Natural killer cell (primary cell): Measurements from ENCODE around the gene HSPA1A. TPM values are rescaled to one million over a fixed set of nuclear protein-coding genes. Genes with fewer than 3 reads are reported as not detected.
"Not testable (repeated sequence)": the region's sequence is repeated elsewhere in the genome, so short reads cannot be mapped to it uniquely, and the experiment has no call there.

ENCODE experiments used
- ATAC-seq, 3 donors: fragments of 150-1000 bp in 2 of 3; fragments of 200-7000 bp in 1 of 3; cut with Tn5 transposase; 1 replicate in 1 of 3; 2 replicates in 2 of 3; pipeline ENCODE4 v1.10.0; 2021; ENCODE audit warnings: mild to moderate bottlenecking in 2 of 3, moderate library complexity in 2 of 3
- DNase-seq, 2 donors: peaks; one replicate each; pipeline versions ENCODE4 v3.0.0 to v3.0.0-alpha.2; 2013 to 2021; ENCODE audit warnings: mixed read lengths in 1 of 2
- H3K27ac ChIP-seq: one replicate; pipeline ENCODE4 v1.5.1; 2013; ENCODE audit warnings: mild to moderate bottlenecking, low read length
- H3K27me3 ChIP-seq: one replicate; pipeline ENCODE4 v1.6.1; 2013; ENCODE audit warnings: low read length; ENCODE audit not compliant: control insufficient read depth, insufficient read depth
- H3K36me3 ChIP-seq: one replicate; pipeline ENCODE4 v1.6.1; 2013; ENCODE audit warnings: low read length; ENCODE audit not compliant: control insufficient read depth, insufficient read depth
- H3K4me1 ChIP-seq: one replicate; pipeline ENCODE4 v1.6.1; 2013; ENCODE audit warnings: low read length; ENCODE audit not compliant: control insufficient read depth, insufficient read depth
- H3K4me3 ChIP-seq: one replicate; pipeline ENCODE4 v1.5.1; 2013; ENCODE audit warnings: low read length
- H3K9me3 ChIP-seq: one replicate; pipeline ENCODE4 v1.6.1; 2013; ENCODE audit warnings: low read length; ENCODE audit not compliant: control insufficient read depth, insufficient read depth
- H3K27ac Mint-ChIP-seq, 2 donors: one replicate each; pipeline ENCODE4 v1.8.0; 2022; ENCODE audit warnings: mild to moderate bottlenecking in 2 of 2, mixed read lengths in 2 of 2, moderate library complexity in 1 of 2
- H3K27me3 Mint-ChIP-seq, 2 donors: one replicate each; pipeline ENCODE4 v1.8.0; 2022; ENCODE audit warnings: low read depth in 2 of 2, mixed read lengths in 2 of 2
- H3K36me3 Mint-ChIP-seq: one replicate; pipeline ENCODE4 v1.8.0; 2022; ENCODE audit warnings: mixed read lengths
- H3K4me1 Mint-ChIP-seq, 2 donors: one replicate each; pipeline ENCODE4 v1.8.0; 2022; ENCODE audit warnings: mixed read lengths in 2 of 2
- H3K4me3 Mint-ChIP-seq: one replicate; pipeline ENCODE4 v1.8.0; 2022; ENCODE audit warnings: mild to moderate bottlenecking, moderate library complexity, mixed read lengths
- H3K9me3 Mint-ChIP-seq, 2 donors: one replicate each; pipeline ENCODE4 v1.8.0; 2022; ENCODE audit warnings: mixed read lengths in 2 of 2
- CTCF ChIP-seq: fragments of 200-600 bp; IDR thresholded peaks from one replicate; pipeline ENCODE4 v1.8.0; 2022; ENCODE audit warnings: antibody characterized with exemption
- WGBS: methylation state at CpG from one replicate; pipeline ENCODE4 v1.1.7; 2013; ENCODE audit warnings: missing lambda C conversion rate; ENCODE audit not compliant: insufficient coverage; 5-methylcytosine and 5-hydroxymethylcytosine counted together
- intact Hi-C: fragments of 100-400 bp; cut with micrococcal nuclease; formaldehyde crosslinking; loops from one replicate; pipeline ENCODE4 v1.14.2; 2022
- total RNA-seq, 4 donors: library from RNA; stranded (reverse); fragments of 120-200 nt in 1 of 4; gene quantifications; one replicate each; pipeline versions ENCODE4 v1.2.3 to v1.2.4, GENCODE V29; 2013 to 2022

Gene HSPA1A
- total RNA-seq, 3 donors from 2014 or later (not counting 1 experiment from before 2014, with no cell fraction given): 24.4 to 34.6 (median 34.5) TPM

DNA sequence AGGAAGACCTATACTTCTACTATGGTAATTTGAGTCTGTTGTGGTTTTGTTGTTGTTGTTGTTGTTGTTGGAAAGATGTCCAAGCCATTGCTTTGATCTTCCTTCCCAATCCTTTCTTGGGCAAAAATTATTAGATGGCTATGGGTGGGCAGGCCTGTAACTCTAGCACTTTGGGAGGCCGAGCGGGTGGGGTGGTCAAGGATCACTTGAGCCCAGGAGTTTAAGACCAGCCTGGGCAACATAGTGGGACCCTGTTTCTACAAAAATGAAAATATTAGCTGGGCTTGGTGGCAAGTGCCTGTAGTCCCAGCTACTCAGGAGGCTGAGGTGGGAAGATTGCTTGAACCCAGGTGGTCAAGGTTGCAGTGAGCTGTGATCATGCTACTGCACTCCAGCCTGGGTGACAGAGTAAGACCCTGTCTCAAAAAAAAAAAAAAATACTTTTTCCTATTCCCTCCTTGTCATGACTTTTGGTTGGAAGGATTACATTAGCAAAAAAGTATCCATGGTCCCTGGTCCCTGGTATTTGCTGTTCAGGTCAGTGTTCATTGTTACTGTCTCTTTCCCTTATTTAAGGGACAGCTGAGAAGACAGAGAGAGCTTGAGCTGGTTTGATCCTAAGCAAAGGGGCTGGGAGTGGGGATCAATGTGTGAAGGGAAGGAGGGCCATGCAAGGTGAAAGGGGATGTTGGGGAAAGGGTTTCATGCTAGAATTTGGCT lies 35.6 kb downstream of the HSPA1A start:
- Histone ChIP-seq H3K4me1 (no peaks in the 10 kb centered on the region), H3K36me3 (no peaks in the 10 kb centered on the region), H3K9me3 (no peaks in the 10 kb centered on the region), H3K27ac (no peak overlapping the region), H3K27me3 (no peaks in the 10 kb centered on the region), H3K4me3 (no peak overlapping the region)
- Mint-ChIP-seq H3K27me3 (no peaks in the 10 kb centered on the region), H3K27ac (no peak overlapping the region), H3K4me1 (no peaks in the 10 kb centered on the region), H3K36me3 (no peaks in the 10 kb centered on the region), H3K4me3 (no peak overlapping the region), H3K9me3 (no peaks in the 10 kb centered on the region)
- ATAC-seq (no peak), DNase-seq (no peak)
- intact Hi-C loops: no loop called here
- 94% methylated on average over 2 of the region's 2 CpGs for WGBS
- TF ChIP-seq CTCF: no peak

DNA sequence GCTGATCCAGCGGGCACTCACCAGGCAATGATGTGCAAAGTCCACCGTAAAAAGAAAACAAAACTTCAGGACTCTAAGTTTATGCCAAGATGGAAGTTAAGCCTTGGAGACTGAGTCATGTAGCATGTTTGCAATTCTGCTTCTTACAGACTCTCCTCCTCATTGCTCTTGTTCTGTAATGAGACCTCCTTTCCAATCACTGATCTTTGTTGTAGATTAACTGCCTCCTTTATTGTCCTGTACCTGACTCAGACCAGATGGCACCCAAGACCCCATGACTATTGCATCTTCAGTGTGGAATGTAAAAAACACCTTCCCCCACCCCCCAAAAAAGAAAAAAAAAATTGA lies 36.1 kb downstream of the HSPA1A start:
- no peaks in the 10 kb centered on the region for H3K27me3 Mint-ChIP-seq
- ATAC-seq: no peak
- WGBS: 88% methylated on average over 2 of the region's 2 CpGs
- H3K27ac Mint-ChIP-seq: no peak overlapping the region
- no peaks in the 10 kb centered on the region for H3K36me3 Mint-ChIP-seq
- intact Hi-C loops: no loop called here
- TF ChIP-seq CTCF: no peak
- Histone ChIP-seq H3K4me1 (no peaks in the 10 kb centered on the region), H3K9me3 (no peaks in the 10 kb centered on the region), H3K27ac (no peak overlapping the region), H3K4me3 (no peak overlapping the region), H3K27me3 (no peaks in the 10 kb centered on the region), H3K36me3 (no peaks in the 10 kb centered on the region)
- H3K4me1 Mint-ChIP-seq: no peaks in the 10 kb centered on the region
- H3K4me3 Mint-ChIP-seq: no peak overlapping the region
- no peaks in the 10 kb centered on the region for H3K9me3 Mint-ChIP-seq
- DNase-seq: no peak

- H3K4me1 ChIP-seq, intact Hi-C loops, H3K4me3 Mint-ChIP-seq, H3K9me3 Mint-ChIP-seq, H3K36me3 Mint-ChIP-seq, H3K9me3 ChIP-seq, H3K4me1 Mint-ChIP-seq, H3K36me3 ChIP-seq, H3K27me3 ChIP-seq, H3K27me3 Mint-ChIP-seq, ATAC-seq, H3K27ac ChIP-seq, DNase-seq, H3K4me3 ChIP-seq, H3K27ac Mint-ChIP-seq: not testable (repeated sequence)
- 96% methylated on average over 34 of the region's 35 CpGs for WGBS
These were observed 36.8 kb downstream of the HSPA1A start for GRCh38 chr6:31851980-31852718.

DNA sequence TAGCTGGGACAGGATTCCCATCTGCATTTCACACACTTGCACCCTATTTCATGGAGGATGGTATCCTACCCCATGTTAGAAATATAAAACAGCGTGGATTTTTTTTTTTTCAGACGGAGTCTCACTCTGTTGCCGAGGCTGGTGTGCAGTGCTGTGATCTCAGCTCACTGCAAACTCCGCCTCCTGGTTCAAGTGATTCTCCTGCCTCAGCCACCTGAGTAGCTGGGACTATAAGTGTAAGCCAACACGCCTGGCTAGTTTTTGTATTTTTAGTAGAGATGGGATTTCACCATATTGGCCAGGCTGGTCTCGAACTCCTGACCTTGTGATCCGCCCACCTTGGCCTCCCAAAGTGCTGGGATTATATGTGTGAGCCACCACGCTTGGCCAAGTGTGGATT lies 42.4 kb downstream of the HSPA1A start:
- Mint-ChIP-seq H3K4me3 (peak overlapping the region; percentile 22), H3K27ac (peak overlapping the region in 1 of 2 donors; percentile 16), H3K4me1 (peaks cover 16 to 17% of the 10 kb centered on the region in 2 donors)
- H3K9me3 ChIP-seq, H3K27ac ChIP-seq, H3K27me3 ChIP-seq, H3K4me3 ChIP-seq, DNase-seq, H3K27me3 Mint-ChIP-seq, H3K4me1 ChIP-seq, ATAC-seq, H3K36me3 Mint-ChIP-seq, intact Hi-C loops, H3K9me3 Mint-ChIP-seq: not testable (repeated sequence)
- H3K36me3 ChIP-seq: peaks cover 28% of the 10 kb centered on the region
- WGBS: 94% methylated on average over 8 of the region's 8 CpGs
